HG02678 (cell line): ENCODE data around the gene PKP3.
"Not testable (repeated sequence)": the region's sequence is repeated elsewhere in the genome, so short reads cannot be mapped to it uniquely, and the experiment has no call there.

Source experiments
- ATAC-seq: cut with Tn5 transposase; IDR thresholded peaks from one replicate; pipeline ENCODE4 v1.9.1; 2021; ENCODE audit warnings: mild to moderate bottlenecking, moderate library complexity; ENCODE audit not compliant: unreplicated experiment

Gene PKP3

GRCh38 chr11:377174-377865 lies 16.7 kb upstream of the PKP3 start:
- ATAC-seq: no peak

- ATAC-seq: no peak
These were observed 16.0 kb upstream of the PKP3 start for GRCh38 chr11:377883-378500.

- ATAC-seq: no peak
These were observed 14.6 kb upstream of the PKP3 start for GRCh38 chr11:379205-380094.

- ATAC-seq: no peak
These were observed 13.9 kb upstream of the PKP3 start for GRCh38 chr11:380095-380480.

GRCh38 chr11:380491-380890 lies 13.5 kb upstream of the PKP3 start:
- no peak for ATAC-seq

GRCh38 chr11:380996-381395 lies 13.0 kb upstream of the PKP3 start:
- ATAC-seq: no peak

GRCh38 chr11:381501-382072 lies 12.4 kb upstream of the PKP3 start:
- no peak for ATAC-seq

GRCh38 chr11:382081-382629 lies 11.9 kb upstream of the PKP3 start:
- ATAC-seq: no peak

- ATAC-seq: no peak
These were observed 10.6 kb upstream of the PKP3 start for GRCh38 chr11:383431-383830.

- ATAC-seq: no peak
These were observed 9.5 kb upstream of the PKP3 start for GRCh38 chr11:384511-384910.

GRCh38 chr11:385594-386351 lies 8.2 kb upstream of the PKP3 start:
- ATAC-seq: no peak

GRCh38 chr11:386483-386882 lies 7.5 kb upstream of the PKP3 start:
- no peak for ATAC-seq

- ATAC-seq: no peak
These were observed 6.7 kb upstream of the PKP3 start for GRCh38 chr11:387193-387793.

GRCh38 chr11:389369-389768 lies 4.6 kb upstream of the PKP3 start:
- ATAC-seq: not testable (repeated sequence)

- no peak for ATAC-seq
These were observed 3.8 kb upstream of the PKP3 start for GRCh38 chr11:390175-390574.

- ATAC-seq: no peak
These were observed 2.6 kb upstream of the PKP3 start for GRCh38 chr11:391117-392017.

GRCh38 chr11:392102-392777 lies 1.8 kb upstream of the PKP3 start:
- ATAC-seq: no peak

- no peak for ATAC-seq
These were observed 583 bp upstream of the PKP3 start for GRCh38 chr11:393219-394033.
